ENCODE results near the gene RNF2. TPM values are rescaled to one million over a fixed set of nuclear protein-coding genes. Genes with fewer than 3 reads are reported as not detected.

Gene RNF2
- total and polyA plus RNA-seq, 4 donors: 2.9 to 17.3 (median 4.9) TPM

- TF ChIP-seq FOXA1 (IDR thresholded peaks at IDR 0.05) (no peak), JUND (IDR thresholded peaks at IDR 0.05) (no peak), EGR1 (IDR thresholded peaks at IDR 0.05; ENCODE audit: low read depth in 2 of 2) (no peak), TAF1 (conservative IDR thresholded peaks at IDR 0.05) (no peak), SP1 (IDR thresholded peaks at IDR 0.05) (no peak), CTCF (IDR thresholded peaks at IDR 0.05; ENCODE audit: low read depth, low read length, missing input control) (no peak), RXRA (IDR thresholded peaks at IDR 0.05) (no peak), YY1 (IDR thresholded peaks at IDR 0.05) (no peak), RAD21 (IDR thresholded peaks at IDR 0.05) (no peak)
- no peaks in the 10 kb centered on the region for H3K27me3 ChIP-seq (ENCODE audit: control insufficient read depth in 4 of 4, insufficient read depth in 4 of 4, low read length in 3 of 4)
- 89% methylated on average over 4 of the region's 4 CpGs for WGBS
- H3K9ac ChIP-seq (ENCODE audit: low read depth in 1 of 2, low read length in 2 of 2): no peak overlapping the region
- no peaks in the 10 kb centered on the region for H3K36me3 ChIP-seq (ENCODE audit: control insufficient read depth in 4 of 4, insufficient read depth in 3 of 4, low read depth in 1 of 4, low read length in 3 of 4)
- H3K4me1 ChIP-seq (ENCODE audit: control insufficient read depth in 4 of 4, insufficient read depth in 4 of 4, low read length in 3 of 4): peaks cover 0 to 1% (median 0%) of the 10 kb centered on the region in 4 donors
- DNase-seq (ENCODE audit: low spot score): no peak
- no peaks in the 10 kb centered on the region for H3K9me3 ChIP-seq (ENCODE audit: control insufficient read depth in 4 of 4, low read length in 3 of 4)
- no peak overlapping the region for H3K4me3 ChIP-seq (ENCODE audit: low read depth in 1 of 3, low read length in 3 of 3)
- H3K27ac ChIP-seq (ENCODE audit: low read depth in 1 of 2, low read length in 2 of 2): no peak overlapping the region
These were observed 32.0 kb downstream of the RNF2 start for GRCh38 chr1:185077374-185077773.

- H3K27ac ChIP-seq (ENCODE audit: low read depth in 1 of 2, low read length in 2 of 2): no peak overlapping the region
- H3K4me1 ChIP-seq (ENCODE audit: control insufficient read depth in 4 of 4, insufficient read depth in 4 of 4, low read length in 3 of 4): peaks cover 0 to 1% (median 0%) of the 10 kb centered on the region in 4 donors
- TF ChIP-seq CTCF (IDR thresholded peaks at IDR 0.05; ENCODE audit: low read depth, low read length, missing input control) (no peak), HNF4A (conservative IDR thresholded peaks at IDR 0.05) (no peak), REST (IDR thresholded peaks at IDR 0.05) (no peak), ZBTB33 (IDR thresholded peaks at IDR 0.05) (no peak), JUND (IDR thresholded peaks at IDR 0.05) (no peak), NR2F2 (IDR thresholded peaks at IDR 0.05) (no peak), RXRA (IDR thresholded peaks at IDR 0.05) (no peak), EGR1 (IDR thresholded peaks at IDR 0.05; ENCODE audit: low read depth in 2 of 2) (no peak), ATF3 (IDR thresholded peaks at IDR 0.05) (no peak), MAX (IDR thresholded peaks at IDR 0.05) (no peak), GABPA (IDR thresholded peaks at IDR 0.05 in 1 of 2, conservative IDR thresholded peaks at IDR 0.05 in 1 of 2) (no peak), SP1 (IDR thresholded peaks at IDR 0.05) (no peak), TAF1 (conservative IDR thresholded peaks at IDR 0.05) (no peak), FOXA2 (IDR thresholded peaks at IDR 0.05) (no peak), YY1 (IDR thresholded peaks at IDR 0.05) (no peak), HNF4G (IDR thresholded peaks at IDR 0.05) (no peak), RAD21 (IDR thresholded peaks at IDR 0.05) (no peak)
- no peaks in the 10 kb centered on the region for H3K9me3 ChIP-seq (ENCODE audit: control insufficient read depth in 4 of 4, low read length in 3 of 4)
- no peak overlapping the region for H3K4me3 ChIP-seq (ENCODE audit: low read depth in 1 of 3, low read length in 3 of 3)
- H3K9ac ChIP-seq (ENCODE audit: low read depth in 1 of 2, low read length in 2 of 2): no peak overlapping the region
- DNase-seq (ENCODE audit: low spot score): no peak
- no peaks in the 10 kb centered on the region for H3K27me3 ChIP-seq (ENCODE audit: control insufficient read depth in 4 of 4, insufficient read depth in 4 of 4, low read length in 3 of 4)
- no peaks in the 10 kb centered on the region for H3K36me3 ChIP-seq (ENCODE audit: control insufficient read depth in 4 of 4, insufficient read depth in 3 of 4, low read depth in 1 of 4, low read length in 3 of 4)
These were observed 35.1 kb downstream of the RNF2 start for GRCh38 chr1:185080422-185080821.

Measured in liver (tissue), 9 donors.